HTERT RPE-1 (cell line): Measurements from ENCODE around the gene RMND1.
"Not testable (repeated sequence)": the region's sequence is repeated elsewhere in the genome, so short reads cannot be mapped to it uniquely, and the experiment has no call there.

Source experiments
- in situ Hi-C: fragments of 300-500 bp; cut with MboI; formaldehyde crosslinking; loops from 4 replicates; pipeline ENCODE4 v1.14.3; 2020; ENCODE audit warnings: low sequenced_read_pairs

Gene RMND1

GRCh38 chr6:151387175-151387970 lies 64.6 kb downstream of the RMND1 start:
- in situ Hi-C loops: no loop called here

- in situ Hi-C loops: no loop called here
Measured at GRCh38 chr6:151385177-151385576, 66.7 kb downstream of the RMND1 start.

- in situ Hi-C loops: no loop called here
Measured at GRCh38 chr6:151384151-151384550, 67.8 kb downstream of the RMND1 start.

- in situ Hi-C loops: not testable (repeated sequence)
Measured at GRCh38 chr6:151382631-151383030, 69.3 kb downstream of the RMND1 start.

GRCh38 chr6:151381722-151382121 lies 70.2 kb downstream of the RMND1 start:
- in situ Hi-C loops: no loop called here

GRCh38 chr6:151380848-151381205 lies 71.1 kb downstream of the RMND1 start:
- in situ Hi-C loops: no loop called here

GRCh38 chr6:151379933-151380847 lies 71.7 kb downstream of the RMND1 start:
- in situ Hi-C loops: no loop called here

GRCh38 chr6:151377095-151377494 lies 74.8 kb downstream of the RMND1 start:
- in situ Hi-C loops: no loop called here

GRCh38 chr6:151376440-151376839 lies 75.5 kb downstream of the RMND1 start:
- in situ Hi-C loops: no loop called here

GRCh38 chr6:151375833-151376232 lies 76.1 kb downstream of the RMND1 start:
- in situ Hi-C loops: no loop called here

- in situ Hi-C loops: no loop called here
Measured at GRCh38 chr6:151374036-151374683, 77.8 kb downstream of the RMND1 start.

- in situ Hi-C loops: no loop called here
Measured at GRCh38 chr6:151372164-151372563, 79.8 kb downstream of the RMND1 start.

GRCh38 chr6:151370509-151371078 lies 81.3 kb downstream of the RMND1 start:
- in situ Hi-C loops: no loop called here

GRCh38 chr6:151365233-151365632 lies 86.7 kb downstream of the RMND1 start:
- in situ Hi-C loops: no loop called here

- in situ Hi-C loops: no loop called here
Measured at GRCh38 chr6:151359486-151359885, 92.4 kb downstream of the RMND1 start.

GRCh38 chr6:151358475-151358874 lies 93.5 kb downstream of the RMND1 start:
- in situ Hi-C loops: no loop called here

GRCh38 chr6:151357758-151358436 lies 94.0 kb downstream of the RMND1 start:
- in situ Hi-C loops: no loop called here

GRCh38 chr6:151356983-151357382 lies 94.9 kb downstream of the RMND1 start:
- in situ Hi-C loops: not testable (repeated sequence)
